Naive thymus-derived CD4-positive, alpha-beta T cell (primary cell): Measurements from ENCODE around the gene NUP210L. TPM values are rescaled to one million over a fixed set of nuclear protein-coding genes. Genes with fewer than 3 reads are reported as not detected.
A peak's percentile ranks its signal among the peaks of the same experiment; 100 is the strongest.

Experiments used
- ATAC-seq: fragments of 150-1000 bp; cut with Tn5 transposase; 2 replicates; pipeline ENCODE4 v1.10.0; 2021; ENCODE audit warnings: mild to moderate bottlenecking, moderate library complexity
- CTCF ChIA-PET: fragments of 350-600 bp; sonication (Branson Sonifier 250); formaldehyde crosslinking; loops from one replicate; lab custom pipeline; 2021; ENCODE audit warnings: antibody characterized with exemption; lab: Charles Lee
- POLR2A ChIA-PET: fragments of 350-600 bp; sonication (Branson Sonifier 250); formaldehyde crosslinking; loops from one replicate; lab custom pipeline; 2021; ENCODE audit warnings: antibody characterized with exemption, inconsistent platforms; lab: Charles Lee
- DNase-seq, 9 donors: peaks; one replicate each; pipeline versions ENCODE4 v3.0.0 to v3.0.0-alpha.2; 2020 to 2022; ENCODE audit warnings: mixed read lengths in 1 of 9
- H3K27ac ChIP-seq: one replicate; pipeline ENCODE4 v1.7.0; 2013; ENCODE audit warnings: mild to moderate bottlenecking, low read depth, low read length, moderate library complexity
- H3K27me3 ChIP-seq, 2 donors: one replicate each; pipeline ENCODE4 v1.7.0; 2013; ENCODE audit warnings: low read length in 2 of 2, mild to moderate bottlenecking in 2 of 2, moderate library complexity in 2 of 2; ENCODE audit not compliant: control insufficient read depth in 2 of 2, insufficient read depth in 2 of 2
- H3K36me3 ChIP-seq, 3 experiments: 1 replicate in 2 of 3; 2 replicates in 1 of 3; pipeline ENCODE4 v1.7.0; 2013; ENCODE audit warnings: low read length in 3 of 3, mild to moderate bottlenecking in 3 of 3, moderate library complexity in 1 of 3; ENCODE audit not compliant: insufficient read depth in 3 of 3, control insufficient read depth in 2 of 3
- H3K4me1 ChIP-seq, 2 donors: one replicate each; pipeline ENCODE4 v1.7.0; 2013; ENCODE audit warnings: low read length in 2 of 2, mild to moderate bottlenecking in 2 of 2, moderate library complexity in 1 of 2; ENCODE audit not compliant: control insufficient read depth in 2 of 2, insufficient read depth in 2 of 2
- H3K4me3 ChIP-seq: 2 replicates; pipeline ENCODE4 v1.7.0; 2013; ENCODE audit warnings: mild to moderate bottlenecking, low read length
- H3K9me3 ChIP-seq, 3 experiments: 1 replicate in 2 of 3; 2 replicates in 1 of 3; pipeline ENCODE4 v1.7.0; 2013; ENCODE audit warnings: low read length in 3 of 3; ENCODE audit not compliant: control insufficient read depth in 2 of 3
- H3K27ac Mint-ChIP-seq, 9 donors: one replicate each; pipeline ENCODE4 v1.8.0; 2020 to 2022; ENCODE audit warnings: mixed read lengths in 9 of 9, mild to moderate bottlenecking in 8 of 9, moderate library complexity in 5 of 9, inconsistent platforms in 2 of 9
- H3K27me3 Mint-ChIP-seq, 5 donors: one replicate each; pipeline ENCODE4 v1.8.0; 2021 to 2022; ENCODE audit warnings: mixed read lengths in 5 of 5, mild to moderate bottlenecking in 1 of 5
- H3K36me3 Mint-ChIP-seq, 5 donors: one replicate each; pipeline ENCODE4 v1.8.0; 2020 to 2022; ENCODE audit warnings: mixed read lengths in 5 of 5, mild to moderate bottlenecking in 3 of 5, inconsistent platforms in 1 of 5
- H3K4me1 Mint-ChIP-seq, 7 donors: one replicate each; pipeline ENCODE4 v1.8.0; 2020 to 2022; ENCODE audit warnings: mixed read lengths in 7 of 7, mild to moderate bottlenecking in 3 of 7, inconsistent platforms in 1 of 7
- H3K4me3 Mint-ChIP-seq, 10 donors: one replicate each; pipeline ENCODE4 v1.8.0; 2020 to 2022; ENCODE audit warnings: mild to moderate bottlenecking in 10 of 10, mixed read lengths in 10 of 10, moderate library complexity in 6 of 10, inconsistent platforms in 2 of 10
- H3K9me3 Mint-ChIP-seq, 11 donors: one replicate each; pipeline ENCODE4 v1.8.0; 2020 to 2022; ENCODE audit warnings: mixed read lengths in 11 of 11, mild to moderate bottlenecking in 4 of 11, inconsistent platforms in 1 of 11, moderate library complexity in 1 of 11
- intact Hi-C, 2 donors: fragments of 100-400 bp; cut with micrococcal nuclease; formaldehyde crosslinking; loops; one replicate each; pipeline ENCODE4 v1.15.1; 2023
- polyA plus RNA-seq, 2 donors: library from polyadenylated mRNA; unstranded; fragments of 300-500 nt; fragmentation: Illumina TruSeq; gene quantifications; one replicate each; pipeline ENCODE4 v1.2.3, GENCODE V29; 2021
- total RNA-seq, 6 experiments: library from RNA in 5 of 6; stranded (reverse) in 5 of 6; gene quantifications; 1 replicate in 5 of 6; 2 replicates in 1 of 6; pipeline ENCODE4 v1.2.3 and lab custom pipeline; 2021 to 2026

NUP210L gene
- total and polyA plus RNA-seq, 7 experiments from 2014 or later, result 0.11 to 0.16 (median 0.15) TPM; not detected in 3

GRCh38 chr1:153976819-153977249 is 178.0 kb downstream of the NUP210L start:
- no peak for ATAC-seq

GRCh38 chr1:153973525-153973924 is 181.3 kb downstream of the NUP210L start:
- Mint-ChIP-seq H3K4me3 (no peak overlapping the region), H3K27ac (peak overlapping the region in 5 of 9 donors; percentile 28 to 67 (median 29)), H3K27me3 (no peaks in the 10 kb centered on the region), H3K36me3 (peaks cover 5 to 20% (median 13%) of the 10 kb centered on the region in 5 donors), H3K9me3 (no peaks in the 10 kb centered on the region), H3K4me1 (peaks cover 17 to 59% (median 48%) of the 10 kb centered on the region in 7 donors)
- POLR2A ChIA-PET, result interaction anchor here (1.3 to 8.8 kb wide), 6 partner anchors 6 to 28 kb away, joined by 6 to 157 read pairs (median 56); partner anchors contain the start of genes CREB3L4, CRTC2, DENND4B and RAB13
- Histone ChIP-seq H3K36me3 (peaks cover 0 to 46% (median 3%) of the 10 kb centered on the region in 3 experiments), H3K4me3 (no peak overlapping the region), H3K27ac (no peak overlapping the region), H3K4me1 (peaks cover 9 to 21% of the 10 kb centered on the region in 2 donors), H3K27me3 (no peaks in the 10 kb centered on the region), H3K9me3 (no peaks in the 10 kb centered on the region)
- ATAC-seq, result no peak
- no peak for DNase-seq
- CTCF ChIA-PET, result interaction anchor here (1.3 to 2.0 kb wide), 2 partner anchors 16 to 70 kb away, joined by 3 to 5 read pairs; no protein-coding TSS in a partner anchor
- intact Hi-C loops, result no loop called here

More at GRCh38 chr1:153976819-153977249, 178.0 kb downstream of the NUP210L start:
- Histone ChIP-seq H3K27ac (peak overlapping the region; percentile 96), H3K4me3 (peak overlapping the region; percentile 94), H3K27me3 (no peaks in the 10 kb centered on the region), H3K4me1 (peaks cover 9 to 18% of the 10 kb centered on the region in 2 donors), H3K9me3 (no peaks in the 10 kb centered on the region), H3K36me3 (peaks cover 0 to 46% (median 3%) of the 10 kb centered on the region in 3 experiments)
- no peaks in the 10 kb centered on the region for H3K9me3 Mint-ChIP-seq
- peaks cover 5 to 20% (median 13%) of the 10 kb centered on the region in 5 donors for H3K36me3 Mint-ChIP-seq
- no peaks in the 10 kb centered on the region for H3K27me3 Mint-ChIP-seq
- DNase-seq, result peak in 1 of 9 donors; percentile 29
- ChIA-PET CTCF (interaction anchor here (0.8 to 2.9 kb wide), 9 partner anchors 8 to 55 kb away, joined by 3 to 18 read pairs (median 3); partner anchors contain the start of genes DENND4B and RAB13), POLR2A (interaction anchor here (0.6 to 8.8 kb wide), 13 partner anchors 9 to 191 kb away, joined by 3 to 157 read pairs (median 15); partner anchors contain the start of genes CREB3L4, CRTC2, DENND4B and GATAD2B)
- intact Hi-C loops, result loop anchor here (1.0 to 5.0 kb wide), 10 partner anchors 9 to 295 kb away; partner anchors contain the start of genes CREB3L4 (in 2 of the 2), CRTC2 (in 2 of the 2), RAB13 (in 2 of the 2) and RPS27 (in 2 of the 2)
- H3K27ac Mint-ChIP-seq, result peak overlapping the region; percentile 84 to 98 (median 94)
- peaks cover 23 to 58% (median 46%) of the 10 kb centered on the region in 7 donors for H3K4me1 Mint-ChIP-seq
- peak overlapping the region; percentile 92 to 99 (median 97) for H3K4me3 Mint-ChIP-seq

- DNase-seq (no peak), ATAC-seq (no peak)
- Histone ChIP-seq H3K36me3 (peaks cover 0 to 46% (median 3%) of the 10 kb centered on the region in 3 experiments), H3K27ac (no peak overlapping the region), H3K27me3 (no peaks in the 10 kb centered on the region), H3K9me3 (no peaks in the 10 kb centered on the region), H3K4me3 (no peak overlapping the region), H3K4me1 (peaks cover 10 to 19% of the 10 kb centered on the region in 2 donors)
- Mint-ChIP-seq H3K27me3 (no peaks in the 10 kb centered on the region), H3K36me3 (peaks cover 5 to 20% (median 13%) of the 10 kb centered on the region in 5 donors), H3K27ac (peak overlapping the region in 6 of 9 donors; percentile 29 to 67 (median 54)), H3K4me1 (peaks cover 13 to 56% (median 45%) of the 10 kb centered on the region in 7 donors), H3K4me3 (peak overlapping the region in 1 of 10 donors; percentile 6), H3K9me3 (no peaks in the 10 kb centered on the region)
- CTCF ChIA-PET, result interaction anchor here (2.0 kb wide), 1 partner anchor 16 kb away, joined by 5 read pairs; no protein-coding TSS in a partner anchor
- POLR2A ChIA-PET, result interaction anchor here (1.3 to 8.8 kb wide), 4 partner anchors 10 to 27 kb away, joined by 6 to 157 read pairs (median 56); partner anchors contain the start of genes CRTC2, DENND4B, RAB13 and RPS27
- intact Hi-C loops, result no loop called here
Observed at GRCh38 chr1:153973071-153973470, 181.8 kb downstream of the NUP210L start.

DNA sequence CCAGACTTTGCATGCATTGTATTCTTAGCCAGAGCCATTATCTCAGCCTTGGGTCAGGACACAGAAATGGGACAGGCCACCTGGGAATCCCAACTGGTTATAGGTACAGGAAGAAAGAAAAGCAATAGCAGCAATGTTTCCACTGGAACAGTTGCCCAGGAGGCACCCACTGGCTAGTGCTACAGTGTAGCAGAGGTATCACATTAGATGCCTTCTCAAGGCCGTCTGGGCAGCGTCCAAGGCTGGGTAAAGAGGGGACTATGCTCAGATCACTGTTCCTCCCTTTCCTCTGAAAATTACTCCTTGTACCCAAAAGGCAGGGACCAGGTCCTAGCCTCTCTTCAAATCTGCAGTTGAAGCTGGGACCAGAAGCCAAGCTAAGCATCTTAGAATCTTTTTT is 184.5 kb downstream of the NUP210L start:
- Histone ChIP-seq H3K9me3 (no peaks in the 10 kb centered on the region), H3K27ac (no peak overlapping the region), H3K4me3 (no peak overlapping the region), H3K27me3 (no peaks in the 10 kb centered on the region), H3K4me1 (peaks cover 16 to 24% of the 10 kb centered on the region in 2 donors), H3K36me3 (peaks cover 0 to 32% (median 3%) of the 10 kb centered on the region in 3 experiments)
- DNase-seq (no peak), ATAC-seq (no peak)
- Mint-ChIP-seq H3K27me3 (no peaks in the 10 kb centered on the region), H3K9me3 (no peaks in the 10 kb centered on the region), H3K4me3 (no peak overlapping the region), H3K36me3 (peaks cover 0 to 11% (median 8%) of the 10 kb centered on the region in 5 donors), H3K4me1 (peaks cover 18 to 63% (median 49%) of the 10 kb centered on the region in 7 donors), H3K27ac (peak overlapping the region in 4 of 9 donors; percentile 58 to 94 (median 76))
- ChIA-PET POLR2A (interaction anchor here (0.7 to 7.0 kb wide), 4 partner anchors 6 to 190 kb away, joined by 3 to 128 read pairs (median 62); partner anchors contain the start of genes CRTC2 and JTB), CTCF (no interaction called here)
- intact Hi-C loops, result no loop called here

- no peak for DNase-seq
Observed at GRCh38 chr1:153968972-153969371, 185.9 kb downstream of the NUP210L start.

DNA sequence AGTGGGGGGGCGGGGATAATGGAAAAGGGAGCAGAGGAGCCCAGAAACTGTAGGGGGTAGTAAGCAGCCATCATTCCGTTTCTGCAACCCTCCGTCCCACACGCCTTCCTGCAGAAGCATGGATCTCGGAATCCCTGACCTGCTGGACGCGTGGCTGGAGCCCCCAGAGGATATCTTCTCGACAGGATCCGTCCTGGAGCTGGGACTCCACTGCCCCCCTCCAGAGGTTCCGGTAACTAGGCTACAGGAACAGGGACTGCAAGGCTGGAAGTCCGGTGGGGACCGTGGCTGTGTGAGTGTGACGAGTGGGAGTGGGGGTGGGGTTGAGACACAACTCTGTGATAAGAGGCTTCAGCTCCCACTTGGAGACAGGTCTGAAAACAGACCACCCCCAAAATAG is 186.5 kb downstream of the NUP210L start:
- no peaks in the 10 kb centered on the region for H3K27me3 ChIP-seq
- H3K36me3 ChIP-seq, result peaks cover 0 to 12% (median 0%) of the 10 kb centered on the region in 3 experiments
- Mint-ChIP-seq H3K9me3 (no peaks in the 10 kb centered on the region), H3K4me1 (peaks cover 22 to 69% (median 55%) of the 10 kb centered on the region in 7 donors), H3K36me3 (peaks cover 0 to 11% (median 0%) of the 10 kb centered on the region in 5 donors), H3K4me3 (peak overlapping the region in 8 of 10 donors; percentile 20 to 97 (median 88)), H3K27me3 (no peaks in the 10 kb centered on the region), H3K27ac (peak overlapping the region; percentile 38 to 99 (median 94))
- POLR2A ChIA-PET, result interaction anchor here (0.8 to 7.0 kb wide), 12 partner anchors 8 to 193 kb away, joined by 3 to 128 read pairs (median 7); partner anchors contain the start of genes CRTC2, DENND4B, JTB and RAB13
- H3K4me1 ChIP-seq, result peaks cover 23 to 35% of the 10 kb centered on the region in 2 donors
- CTCF ChIA-PET, result interaction anchor here (0.8 to 2.2 kb wide), 7 partner anchors 9 to 367 kb away, joined by 3 to 11 read pairs (median 4); partner anchors contain the start of genes DENND4B, JTB and RAB13
- no peaks in the 10 kb centered on the region for H3K9me3 ChIP-seq
- H3K4me3 ChIP-seq, result no peak overlapping the region
- DNase-seq (no peak), ATAC-seq (no peak)
- H3K27ac ChIP-seq, result peak overlapping the region; percentile 79
- intact Hi-C loops, result loop anchor here (5.0 to 10.0 kb wide), 3 partner anchors 296 to 986 kb away; partner anchors contain the start of genes ILF2 (in 1 of the 2), PBXIP1 (in 1 of the 2) and S100A6 (in 1 of the 2)

More at GRCh38 chr1:153968972-153969371, 185.9 kb downstream of the NUP210L start:
- no peaks in the 10 kb centered on the region for H3K9me3 Mint-ChIP-seq
- POLR2A ChIA-PET, result interaction anchor here (2.4 to 7.0 kb wide), 5 partner anchors 8 to 185 kb away, joined by 7 to 128 read pairs (median 70); partner anchors contain the start of genes CRTC2, DENND4B, JTB and RPS27
- Histone ChIP-seq H3K36me3 (peaks cover 0 to 18% (median 0%) of the 10 kb centered on the region in 3 experiments), H3K27me3 (no peaks in the 10 kb centered on the region), H3K27ac (peak overlapping the region; percentile 40), H3K9me3 (no peaks in the 10 kb centered on the region), H3K4me1 (peaks cover 20 to 32% of the 10 kb centered on the region in 2 donors), H3K4me3 (no peak overlapping the region)
- no peak for ATAC-seq
- peaks cover 0 to 9% (median 1%) of the 10 kb centered on the region in 5 donors for H3K36me3 Mint-ChIP-seq
- peaks cover 18 to 66% (median 50%) of the 10 kb centered on the region in 7 donors for H3K4me1 Mint-ChIP-seq
- CTCF ChIA-PET, result interaction anchor here (0.8 to 1.6 kb wide), 4 partner anchors 9 to 367 kb away, joined by 3 to 7 read pairs (median 3); partner anchors contain the start of genes DENND4B and JTB
- H3K4me3 Mint-ChIP-seq, result peak overlapping the region in 5 of 10 donors; percentile 8 to 35 (median 20)
- H3K27me3 Mint-ChIP-seq, result no peaks in the 10 kb centered on the region
- H3K27ac Mint-ChIP-seq, result peak overlapping the region; percentile 38 to 99 (median 92)
- intact Hi-C loops, result loop anchor here (5.0 to 10.0 kb wide), 3 partner anchors 297 to 986 kb away; partner anchors contain the start of genes ILF2 (in 1 of the 2), PBXIP1 (in 1 of the 2) and S100A6 (in 1 of the 2)
